TTC549 (cell line): ENCODE results near the gene NCS1.
"Not testable (repeated sequence)": the region's sequence is repeated elsewhere in the genome, so short reads cannot be mapped to it uniquely, and the experiment has no call there.

Experiments
- FAIRE-seq: peaks from 2 replicates; lab custom pipeline; 2012; peaks lifted over from hg19 to GRCh38; lab: Jason Lieb, UNC

Gene NCS1

DNA sequence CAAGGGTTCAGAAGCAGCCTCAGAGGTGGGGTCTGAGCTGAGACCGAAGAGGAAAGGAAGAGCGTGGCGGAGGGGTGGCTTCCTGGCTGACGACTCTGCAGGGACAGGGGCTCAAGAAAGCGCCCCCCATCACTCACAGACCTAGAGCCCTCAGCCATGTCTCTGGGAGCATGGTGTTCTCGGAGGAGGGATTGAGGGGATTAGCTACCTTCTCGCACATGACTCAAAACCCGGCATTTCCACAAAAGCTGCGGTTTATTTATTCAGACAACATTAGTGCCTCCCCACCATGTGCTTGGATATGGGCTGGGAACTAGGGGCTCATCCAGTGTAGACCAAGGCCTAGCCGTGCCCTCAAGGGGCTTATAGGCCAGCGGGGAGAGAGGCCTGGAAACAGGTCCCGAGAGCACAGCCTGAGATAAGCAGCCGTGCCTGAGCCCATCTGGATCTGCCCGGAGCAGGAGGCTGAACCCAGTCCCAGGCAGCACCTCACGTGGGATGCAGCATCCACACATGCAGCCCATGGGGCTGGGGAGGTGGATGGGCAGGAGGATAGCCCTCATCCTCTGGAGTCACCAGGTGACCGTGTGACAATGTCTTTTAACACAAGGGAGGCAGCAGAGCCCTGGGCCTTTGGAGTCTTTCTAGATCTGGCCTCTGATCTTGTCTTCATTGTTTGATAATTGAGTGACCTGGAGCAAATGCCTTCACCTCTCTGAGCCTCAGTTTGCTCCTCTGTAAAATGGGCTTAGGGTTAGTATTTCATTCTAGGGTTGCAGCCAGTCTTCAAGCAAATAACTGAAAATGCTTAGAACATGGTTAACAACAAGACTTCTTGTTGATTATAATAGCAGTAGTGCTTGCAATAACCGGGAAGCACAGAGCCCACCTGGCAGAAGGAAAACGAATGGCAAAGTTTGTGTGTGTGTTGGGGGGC is 92.5 kb downstream of the NCS1 start:
- no peak for FAIRE-seq

DNA sequence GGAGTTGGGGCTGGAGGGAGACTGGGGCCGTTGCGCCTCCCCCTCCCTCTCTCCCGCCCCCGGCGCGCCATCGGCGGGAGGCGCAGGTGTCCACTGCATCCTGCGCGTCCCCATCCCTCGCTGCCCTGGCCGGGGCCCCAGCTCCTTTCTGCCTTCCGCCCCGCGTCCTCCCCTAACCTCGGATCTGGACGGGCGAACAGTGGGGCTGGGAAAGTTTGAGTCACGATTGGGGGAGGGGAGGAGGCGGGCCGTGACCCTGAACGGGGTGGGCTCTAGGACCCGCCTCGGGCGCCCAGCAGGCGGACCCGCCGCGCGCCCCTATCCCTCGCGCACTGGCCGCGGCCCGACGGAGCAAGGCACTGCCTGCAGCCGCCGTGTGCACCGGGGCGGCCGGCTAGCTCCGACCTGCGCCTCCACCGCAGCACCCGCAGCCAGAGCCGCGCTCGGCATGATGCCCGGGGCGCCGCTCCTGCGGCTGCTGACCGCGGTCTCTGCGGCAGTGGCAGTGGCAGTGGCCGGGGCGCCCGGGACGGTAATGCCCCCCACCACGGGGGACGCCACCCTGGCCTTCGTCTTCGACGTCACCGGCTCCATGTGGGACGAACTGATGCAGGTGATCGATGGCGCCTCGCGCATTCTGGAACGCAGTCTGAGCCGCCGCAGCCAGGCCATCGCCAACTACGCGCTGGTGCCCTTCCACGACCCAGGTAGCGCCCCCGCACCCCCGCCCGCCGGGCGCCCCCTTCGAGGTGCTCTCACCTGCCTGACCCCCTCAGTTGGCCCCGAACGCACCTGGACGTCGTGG is 93.4 kb downstream of the NCS1 start, which contains the start of gene HMCN2:
TSS of gene HMCN2 (plus strand) at position 330 of the 805 bp plus-strand sequence. CDS start at position 449, 119 bp downstream.
- no peak for FAIRE-seq

DNA sequence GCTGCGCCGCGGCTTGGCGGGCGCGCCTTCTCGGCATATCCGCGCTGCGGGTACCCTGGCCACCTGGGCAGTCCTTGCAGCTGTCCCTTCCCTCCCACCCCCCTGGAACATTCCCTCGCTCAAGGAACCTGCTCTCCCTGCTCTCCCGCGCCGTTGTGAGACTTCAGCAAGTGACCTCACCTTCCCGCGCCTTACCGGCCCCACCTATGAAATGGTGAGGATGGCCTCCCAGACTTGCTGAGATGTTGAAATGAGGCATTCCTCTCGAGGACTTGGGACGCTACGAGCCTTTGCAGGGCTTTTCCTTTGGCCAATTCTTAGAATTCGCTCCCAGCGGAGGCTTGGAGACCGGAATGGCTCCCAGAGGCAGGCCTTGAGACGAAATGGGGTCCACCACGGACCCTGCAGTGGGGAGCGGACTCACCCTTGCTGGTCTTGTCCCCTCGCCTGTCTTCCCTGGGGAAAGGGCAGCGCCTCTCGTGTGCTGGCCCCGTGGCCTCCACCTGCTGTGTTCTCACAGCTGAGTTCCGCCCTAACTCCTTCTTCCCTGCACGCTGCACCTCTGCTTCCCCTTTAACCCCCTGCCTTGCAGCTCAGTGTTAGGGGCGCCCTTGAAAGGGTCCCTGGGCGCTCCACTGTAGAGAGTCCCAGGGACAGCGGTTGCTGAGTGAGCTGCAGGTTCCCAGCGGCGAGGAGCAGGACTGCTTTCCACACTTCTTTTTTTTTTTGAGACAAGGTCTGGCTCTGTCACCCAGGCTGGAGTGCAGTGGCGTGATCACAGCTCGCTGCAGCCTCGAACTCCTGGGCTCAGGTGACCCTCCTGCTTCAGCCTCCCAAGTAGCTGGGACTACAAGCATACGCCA is 94.3 kb downstream of the NCS1 start:
- no peak for FAIRE-seq

DNA sequence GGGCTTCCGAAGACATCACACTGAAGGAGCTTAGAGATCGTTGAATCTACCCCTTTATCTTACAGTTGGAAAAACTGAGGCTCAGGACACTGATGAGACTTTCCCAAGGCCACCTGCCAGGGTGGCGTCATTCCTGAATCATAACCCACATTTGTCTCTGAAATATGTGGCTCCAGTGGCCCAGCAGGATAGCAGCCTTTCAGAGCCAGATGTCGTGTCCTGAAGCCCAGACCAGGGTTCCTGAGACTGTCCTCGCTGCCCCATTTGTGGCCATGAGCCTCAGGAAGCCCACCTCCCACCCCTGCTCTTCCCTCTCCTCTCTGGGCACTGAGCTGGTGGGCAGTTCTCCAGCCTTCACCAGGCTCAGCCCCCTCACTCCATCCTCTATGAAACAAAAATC is 95.7 kb downstream of the NCS1 start:
- no peak for FAIRE-seq

DNA sequence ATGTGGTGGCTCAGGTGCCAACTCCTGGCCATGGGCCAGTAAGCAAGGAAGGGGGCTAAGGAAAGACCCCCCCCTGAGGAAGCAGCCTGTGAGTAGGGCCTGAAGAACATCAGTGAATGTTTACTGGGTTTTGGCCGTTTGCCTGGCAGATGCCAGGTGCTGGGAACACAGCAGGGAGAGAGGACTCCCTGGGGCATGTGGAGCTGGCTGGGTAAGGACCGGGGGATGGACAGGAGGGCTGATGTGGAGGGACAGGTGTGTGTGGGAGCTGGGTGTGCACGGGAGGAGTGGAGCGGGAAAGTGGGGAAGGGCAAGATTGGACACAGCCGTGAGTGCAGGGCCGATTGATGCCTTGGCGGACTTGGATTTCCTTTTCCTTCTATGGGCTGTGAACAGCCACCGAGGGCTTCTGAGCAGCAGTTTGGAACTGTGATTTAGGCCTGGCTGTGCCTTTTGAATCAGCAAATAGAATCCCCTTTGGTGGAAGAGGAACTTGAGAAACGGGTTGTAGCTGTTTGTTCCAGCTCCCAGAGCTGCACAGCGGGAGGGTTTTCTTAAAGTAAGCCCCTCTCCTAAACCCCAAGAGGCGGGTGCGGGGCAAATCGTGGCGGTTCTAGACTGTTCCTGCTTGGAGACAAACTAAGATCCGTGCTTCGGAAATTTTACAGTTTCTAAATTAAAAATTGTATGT is 96.5 kb downstream of the NCS1 start:
- no peak for FAIRE-seq

DNA sequence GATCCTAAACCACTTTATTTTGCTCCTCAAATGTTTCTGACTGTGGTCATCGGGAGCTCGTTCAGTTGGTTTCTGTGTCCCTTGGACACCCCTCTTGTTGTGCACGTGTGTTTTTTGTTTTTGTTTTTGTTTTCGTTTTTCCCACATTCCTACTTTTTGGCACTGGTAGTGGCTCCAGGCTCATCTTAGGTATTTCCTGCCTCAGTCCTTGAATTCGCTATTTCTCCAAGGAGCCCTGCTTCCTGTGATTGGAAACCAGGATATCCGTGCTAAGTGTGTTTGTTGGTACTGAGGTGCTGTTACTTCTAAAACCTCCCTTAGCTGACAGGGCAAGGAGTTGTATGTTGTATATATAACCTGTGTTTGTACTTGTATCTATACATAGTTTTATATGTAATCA is 99.3 kb downstream of the NCS1 start:
- no peak for FAIRE-seq

DNA sequence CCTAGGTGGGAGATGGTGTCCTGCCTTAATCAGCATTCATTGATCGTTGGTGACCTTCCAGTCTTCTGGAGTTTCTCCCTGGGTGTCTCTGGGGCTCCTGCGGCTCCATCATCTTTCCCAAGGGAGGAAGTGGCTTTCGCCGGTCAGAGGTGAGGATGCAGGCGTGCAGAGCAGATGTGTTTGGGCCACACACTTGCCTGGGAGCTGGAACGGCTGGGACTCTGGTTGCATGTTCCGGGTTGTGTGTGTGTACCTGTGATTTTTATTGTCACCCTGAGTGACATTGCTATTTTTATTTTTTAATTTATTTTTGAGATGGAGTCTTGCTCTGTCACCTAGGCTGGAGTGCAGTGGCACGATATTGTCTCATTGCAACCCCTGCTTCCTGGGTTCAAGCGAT is 103.0 kb downstream of the NCS1 start:
- FAIRE-seq: no peak

DNA sequence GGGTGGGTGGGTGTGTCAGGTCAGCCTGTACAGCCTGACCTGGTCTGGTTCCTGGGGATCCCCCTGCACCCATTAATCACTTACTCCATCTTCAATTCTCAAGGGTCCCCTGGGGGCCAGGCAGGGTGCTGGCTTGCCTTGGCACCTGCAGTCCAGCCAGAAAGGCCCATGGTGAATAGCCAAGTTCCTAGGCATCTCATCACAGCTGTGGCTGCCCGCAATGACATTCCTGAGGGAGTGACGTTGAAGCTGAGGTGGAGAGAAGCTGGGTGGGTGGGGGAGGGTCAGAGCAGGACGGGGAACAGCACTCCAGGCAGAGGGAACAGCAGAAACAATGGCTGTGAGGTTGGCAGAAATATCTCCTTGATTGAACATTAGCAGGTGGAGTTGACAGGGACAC is 103.9 kb downstream of the NCS1 start:
- FAIRE-seq: no peak

DNA sequence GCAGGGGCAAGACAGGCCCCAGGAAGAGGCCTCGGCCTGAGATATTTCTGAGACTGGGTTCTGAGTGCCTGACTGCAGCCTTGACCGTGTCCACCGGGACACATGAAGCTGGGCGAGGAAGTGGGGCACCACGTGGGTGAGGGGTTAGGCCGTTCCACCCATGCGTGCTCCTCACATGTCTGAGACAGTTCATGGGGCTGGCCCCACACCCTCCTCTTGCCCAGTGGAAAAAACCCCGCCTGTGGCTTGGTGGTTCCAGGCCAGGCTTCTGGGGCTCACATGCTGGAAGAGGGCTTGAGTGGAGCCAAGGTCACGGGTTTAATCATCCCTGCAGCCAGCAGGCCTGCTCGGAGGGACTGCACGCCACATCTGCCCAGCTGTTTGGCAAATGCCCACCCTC is 104.8 kb downstream of the NCS1 start:
- no peak for FAIRE-seq

DNA sequence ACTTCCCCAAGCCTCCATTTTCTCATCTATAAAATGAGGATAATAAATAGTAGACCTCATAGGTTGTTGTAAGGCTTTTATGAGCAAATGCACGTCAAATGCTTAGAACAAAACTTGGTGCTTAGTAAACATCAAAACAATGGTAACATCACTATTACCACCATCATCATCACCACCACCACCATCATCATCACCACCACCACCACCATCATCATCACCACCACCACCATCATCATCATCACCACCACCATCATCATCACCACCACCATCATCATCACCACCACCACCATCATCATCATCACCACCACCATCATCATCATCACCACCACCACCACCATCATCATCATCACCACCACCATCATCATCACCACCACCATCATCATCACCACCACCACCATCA is 105.3 kb downstream of the NCS1 start:
- FAIRE-seq: not testable (repeated sequence)

DNA sequence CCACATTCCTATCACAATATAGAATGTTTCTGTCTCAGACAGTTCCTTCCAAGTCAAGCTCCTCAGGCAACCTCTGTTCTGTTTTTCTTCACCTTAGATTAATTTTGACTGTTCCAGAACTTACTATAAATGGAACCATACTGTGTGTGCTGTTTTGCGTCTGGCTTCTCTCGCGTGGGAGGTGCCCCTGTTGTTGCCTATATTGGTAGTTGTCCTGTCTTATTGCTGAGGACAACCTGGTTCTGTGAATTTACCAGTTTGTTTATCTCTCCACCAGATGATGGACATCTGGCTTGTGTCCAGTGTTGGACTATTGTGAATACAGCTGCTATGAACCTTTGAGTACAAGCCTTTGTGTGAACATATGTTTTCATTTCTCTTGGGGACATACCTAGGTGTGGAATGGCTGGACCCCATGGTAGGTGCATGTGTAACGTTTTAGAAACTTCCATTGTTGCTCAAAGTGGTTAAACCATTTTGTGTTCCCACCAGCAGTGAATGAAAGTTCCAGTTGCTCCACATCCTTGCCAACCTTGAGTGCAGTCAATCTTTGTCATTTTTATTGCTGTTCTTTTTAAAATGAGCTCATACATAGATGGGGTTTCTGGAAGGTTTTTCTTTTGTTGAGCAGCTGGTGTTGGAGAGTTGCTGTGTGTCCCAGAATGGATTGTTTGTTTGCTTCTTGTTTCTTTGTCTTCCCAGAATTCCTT is 111.5 kb downstream of the NCS1 start:
- FAIRE-seq: no peak

DNA sequence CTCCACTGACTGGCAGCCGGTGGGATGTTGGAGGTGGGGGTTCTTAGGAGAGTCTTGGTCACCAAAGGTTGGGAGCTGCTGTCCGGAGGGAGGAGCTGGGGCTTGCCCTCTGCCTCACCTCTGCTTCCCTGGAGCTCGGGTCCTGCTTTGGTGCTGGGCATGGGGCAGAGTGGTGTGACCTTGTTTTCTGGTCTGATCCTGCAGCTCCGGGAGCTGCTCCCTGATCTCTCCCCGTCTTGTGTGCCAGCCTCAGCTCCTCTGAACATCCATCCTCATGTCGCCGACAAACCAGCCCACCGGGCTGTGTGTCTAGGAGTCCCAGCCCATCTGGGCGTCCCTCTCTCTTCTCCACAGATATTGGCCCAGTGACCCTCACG is 112.0 kb downstream of the NCS1 start:
- no peak for FAIRE-seq

DNA sequence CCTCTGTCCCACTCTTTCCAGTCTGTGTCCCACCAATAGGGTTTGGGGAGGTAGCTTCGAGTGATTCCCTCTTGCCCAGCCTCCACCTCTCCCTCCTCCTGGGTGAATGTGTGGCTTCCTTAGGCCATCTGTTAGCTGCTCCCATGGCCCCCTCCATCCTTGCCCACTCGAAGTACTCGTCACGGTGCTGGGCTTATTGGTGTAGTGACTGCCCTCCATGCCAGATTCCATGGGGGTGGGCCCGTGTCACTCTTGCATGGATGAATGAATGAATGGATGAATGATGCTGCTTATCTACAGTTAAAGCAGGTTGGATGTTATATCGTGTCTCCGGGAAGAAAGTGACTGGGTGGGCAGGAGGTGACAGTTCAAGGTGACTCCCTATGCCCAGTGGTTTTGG is 112.5 kb downstream of the NCS1 start:
- FAIRE-seq: no peak

DNA sequence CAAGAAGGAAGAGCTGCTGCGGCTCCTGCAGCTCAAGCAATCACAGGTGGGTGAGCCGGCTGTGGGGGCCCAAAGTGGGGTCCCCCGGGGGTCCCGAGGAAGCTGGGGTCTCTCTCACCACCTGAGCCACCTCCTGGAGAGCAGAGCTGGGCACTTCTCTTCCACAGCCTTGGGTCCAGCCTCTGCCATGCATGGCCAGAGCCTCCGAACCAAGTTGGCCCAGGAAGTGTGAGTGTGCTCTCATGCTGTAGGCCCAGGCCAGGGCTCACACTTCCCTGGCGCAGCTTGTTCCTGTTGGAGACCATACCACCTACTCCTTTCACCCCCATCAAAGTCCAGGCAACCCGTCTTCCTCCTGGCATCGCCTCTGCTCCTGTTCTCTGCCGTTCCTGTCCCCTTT is 113.1 kb downstream of the NCS1 start:
- FAIRE-seq: no peak

DNA sequence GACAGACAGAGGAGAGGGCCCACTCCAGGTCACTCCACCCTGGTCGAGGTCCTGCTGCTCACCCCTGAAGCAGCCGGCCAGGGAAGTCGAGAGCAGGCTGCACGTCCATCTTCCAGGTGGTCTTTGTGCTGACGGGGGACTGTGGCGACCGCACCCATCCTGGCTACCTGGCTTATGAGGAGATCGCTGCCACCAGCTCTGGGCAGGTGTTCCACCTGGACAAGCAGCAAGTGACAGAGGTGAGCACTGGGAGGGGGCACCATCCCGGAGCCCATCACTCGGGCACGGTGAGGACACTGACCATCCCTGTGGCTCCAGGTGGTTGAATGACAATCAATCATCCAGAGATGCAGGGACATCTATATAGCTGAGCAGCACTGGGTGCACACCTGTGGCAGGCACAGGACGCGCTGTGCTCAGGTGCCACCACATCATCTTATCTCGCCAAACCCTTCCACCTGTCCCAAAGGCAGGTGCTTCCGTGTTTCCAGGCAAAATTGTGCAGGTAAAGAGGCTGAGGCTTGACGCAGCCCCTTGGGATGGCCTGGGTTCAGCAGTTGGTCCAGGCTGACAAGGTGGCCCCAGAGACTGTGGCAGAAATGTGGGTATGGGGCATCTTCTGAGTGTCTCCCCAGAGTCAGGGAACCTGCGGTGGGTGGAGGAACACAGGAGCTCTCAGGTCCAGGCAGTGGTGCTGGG is 114.0 kb downstream of the NCS1 start:
- no peak for FAIRE-seq
